GM19025 (cell line): ENCODE results near the gene FKBP15.

Experiments used
- ATAC-seq: cut with Tn5 transposase; IDR thresholded peaks from one replicate; pipeline ENCODE4 v1.9.1; 2021; ENCODE audit warnings: mild to moderate bottlenecking, low read depth, moderate library complexity; ENCODE audit not compliant: unreplicated experiment

Gene FKBP15

GRCh38 chr9:113186137-113186755, 34.8 kb downstream of the FKBP15 start:
- no peak for ATAC-seq

DNA sequence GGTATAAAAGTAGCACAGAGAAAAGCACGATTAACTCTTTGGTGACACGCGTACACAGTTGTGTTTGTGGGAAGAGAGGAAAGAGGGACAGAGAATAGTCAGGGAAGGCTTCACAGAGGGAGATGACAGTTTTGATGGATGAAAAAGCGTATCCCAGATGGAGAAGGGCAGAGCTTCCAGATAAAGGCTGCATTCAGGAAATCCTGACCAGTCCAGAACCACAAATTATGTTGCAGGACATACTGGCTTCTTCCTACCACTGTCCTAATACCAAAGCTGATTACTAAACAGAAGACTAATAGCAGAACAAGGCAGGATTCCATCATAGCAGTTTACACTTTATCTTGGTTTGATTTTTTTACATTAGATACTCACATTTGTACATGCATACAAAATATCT, 35.8 kb downstream of the FKBP15 start:
- no peak for ATAC-seq

GRCh38 chr9:113184539-113184938, 36.5 kb downstream of the FKBP15 start:
- no peak for ATAC-seq

- no peak for ATAC-seq
Observed at GRCh38 chr9:113183956-113184488, 37.1 kb downstream of the FKBP15 start.

DNA sequence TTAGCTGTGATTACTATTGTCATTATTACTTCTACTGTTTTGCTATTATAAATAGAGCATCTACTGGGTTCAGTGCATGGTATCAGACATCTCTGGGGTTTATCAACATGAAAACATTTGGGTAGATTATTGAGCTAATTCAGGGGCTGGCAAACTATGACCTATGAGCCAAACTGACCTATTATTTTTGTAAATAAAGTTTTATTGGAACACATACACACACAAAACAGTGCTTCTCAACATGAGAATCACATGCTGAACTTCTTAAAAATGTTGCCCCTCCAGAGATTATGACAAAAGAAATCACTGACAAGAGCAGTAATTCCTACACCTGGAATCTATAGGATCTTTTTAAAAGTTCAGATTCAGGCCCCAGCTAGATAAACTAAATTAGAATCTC, 39.9 kb downstream of the FKBP15 start:
- ATAC-seq, result no peak

DNA sequence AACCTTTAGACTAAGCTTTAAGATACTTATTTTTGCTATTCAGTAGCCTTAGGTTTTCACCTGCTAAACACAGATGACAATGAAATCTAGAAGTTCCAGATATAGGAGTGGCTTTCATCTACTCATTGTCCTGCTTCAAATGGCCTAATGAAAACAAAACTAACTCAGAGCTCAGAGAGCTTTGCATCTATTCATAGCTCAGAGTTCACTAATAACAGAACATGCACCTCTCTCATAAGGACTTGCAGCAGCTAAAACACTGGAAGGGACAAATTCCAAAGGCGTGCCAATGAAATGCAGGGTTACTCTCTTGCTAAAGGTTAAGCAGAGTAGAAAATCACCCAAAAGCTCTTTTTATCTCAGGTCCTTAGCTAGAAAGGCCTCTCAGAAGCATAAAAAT, 41.2 kb downstream of the FKBP15 start:
- ATAC-seq, result no peak

DNA sequence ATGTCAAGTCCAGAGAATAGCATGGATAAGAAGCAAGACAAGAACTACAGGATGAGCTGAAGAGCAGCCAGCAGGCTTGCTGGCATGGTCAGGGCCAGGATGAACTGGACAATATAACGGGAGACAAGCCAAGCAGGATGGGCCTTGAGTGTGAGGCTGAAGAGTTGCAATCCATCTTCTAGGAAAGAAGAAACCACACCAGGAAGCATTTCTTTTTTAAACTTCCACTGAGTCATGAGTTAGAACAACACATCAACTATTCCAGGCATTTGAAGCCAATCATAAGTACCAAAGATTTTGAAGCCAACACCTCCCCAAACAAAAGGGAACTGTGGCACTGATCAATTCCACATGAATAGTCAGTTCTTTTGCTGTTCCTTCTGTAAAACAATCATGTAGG, 43.0 kb downstream of the FKBP15 start:
- no peak for ATAC-seq

DNA sequence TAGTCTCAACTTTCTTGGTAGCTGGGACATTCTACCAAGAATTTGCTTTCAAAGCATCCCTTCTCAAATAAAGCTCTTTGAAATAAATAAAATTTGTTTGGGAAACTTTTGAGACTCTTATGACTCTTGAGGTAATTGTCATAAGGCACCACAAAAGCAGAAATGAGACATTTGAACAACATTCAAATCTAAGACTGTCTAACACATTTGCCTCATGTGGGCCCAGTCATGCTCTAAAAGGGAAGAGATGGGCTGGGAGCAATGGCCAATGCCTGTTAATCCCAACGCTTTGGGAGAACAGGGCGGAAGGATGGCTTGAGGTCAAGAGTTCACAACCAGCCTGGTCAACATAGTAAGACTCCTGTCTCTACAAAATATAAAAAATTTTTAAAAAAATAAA, 43.8 kb downstream of the FKBP15 start:
- ATAC-seq, result no peak

GRCh38 chr9:113176803-113177202, 44.3 kb downstream of the FKBP15 start:
- ATAC-seq, result no peak

GRCh38 chr9:113173341-113173740, 47.7 kb downstream of the FKBP15 start:
- ATAC-seq, result no peak

DNA sequence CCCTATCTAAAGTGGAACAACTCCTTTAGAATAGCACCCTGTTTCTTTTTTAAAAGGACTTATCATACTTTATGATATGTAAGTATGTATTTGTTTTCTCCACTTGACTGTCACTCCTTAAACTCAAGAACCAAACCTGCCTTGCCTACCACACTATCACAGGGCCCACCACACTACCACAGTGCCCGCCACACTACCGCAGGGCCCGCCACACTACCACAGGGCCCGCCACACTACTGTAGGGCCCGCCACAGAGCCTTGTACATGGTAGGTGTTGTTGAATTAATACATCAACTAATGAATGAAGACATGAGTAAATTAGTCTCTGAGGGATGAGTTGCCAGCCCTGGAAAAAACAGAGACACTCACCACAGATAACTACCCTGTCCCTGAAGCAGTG, 52.3 kb downstream of the FKBP15 start:
- no peak for ATAC-seq

- ATAC-seq, result no peak
Observed at GRCh38 chr9:113166039-113166438, 55.0 kb downstream of the FKBP15 start.

DNA sequence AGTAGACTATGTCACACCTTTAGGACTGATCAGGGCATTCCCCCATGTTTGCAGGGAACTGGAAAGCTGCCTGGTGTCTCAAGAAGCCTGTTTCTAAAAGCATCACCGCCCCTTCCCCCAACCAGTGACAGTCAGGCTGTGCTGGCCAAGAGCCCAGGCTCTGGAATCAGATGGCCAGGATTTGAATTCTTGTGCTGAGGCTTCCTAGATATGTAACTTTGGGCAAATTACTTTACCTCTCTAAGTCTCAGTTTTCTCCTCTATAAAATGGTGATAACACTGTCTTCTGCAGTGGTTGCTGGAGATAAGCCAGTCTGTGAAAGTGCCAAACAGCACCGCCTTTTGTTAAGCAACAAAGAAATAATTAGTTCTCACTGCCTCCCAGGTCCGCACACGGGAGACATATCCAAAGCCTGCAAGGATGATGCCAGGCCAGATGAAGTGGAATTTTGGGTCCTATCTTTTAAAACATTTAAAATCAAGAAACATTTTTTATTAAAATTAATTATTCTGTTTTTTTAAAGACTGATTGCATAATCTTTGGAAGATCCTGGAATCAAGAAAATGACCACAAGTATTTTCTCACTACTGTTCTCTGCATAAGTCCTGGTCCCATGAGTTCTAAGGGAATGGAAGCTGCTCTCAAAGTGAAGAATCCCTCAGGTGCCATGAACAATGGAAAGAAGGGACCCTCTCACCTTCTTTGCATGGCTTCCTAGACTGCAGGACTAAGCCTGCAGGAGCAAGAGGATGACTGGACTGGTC, 56.4 kb downstream of the FKBP15 start:
- no peak for ATAC-seq

DNA sequence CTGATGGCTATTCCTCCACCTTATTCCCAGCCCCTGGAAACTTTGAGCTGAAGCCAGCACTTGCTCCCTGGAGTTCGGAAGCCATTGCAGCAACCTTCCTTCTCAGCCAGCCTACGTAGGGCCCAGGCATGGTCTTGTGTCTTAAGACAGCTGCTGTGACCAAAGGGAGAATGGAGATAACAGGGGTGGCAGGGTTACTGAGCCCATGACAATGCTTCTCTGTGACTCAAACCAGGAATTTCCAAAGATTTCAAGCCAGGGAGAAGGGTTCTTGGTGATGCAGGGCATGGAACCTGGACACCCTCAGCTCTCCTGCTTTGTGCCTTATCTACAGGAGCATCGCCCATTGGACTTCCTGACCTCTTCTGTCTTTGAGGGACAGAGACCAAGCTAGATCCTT, 58.1 kb downstream of the FKBP15 start:
- ATAC-seq, result no peak

- ATAC-seq, result no peak
Observed at GRCh38 chr9:113160571-113160970, 60.5 kb downstream of the FKBP15 start.

DNA sequence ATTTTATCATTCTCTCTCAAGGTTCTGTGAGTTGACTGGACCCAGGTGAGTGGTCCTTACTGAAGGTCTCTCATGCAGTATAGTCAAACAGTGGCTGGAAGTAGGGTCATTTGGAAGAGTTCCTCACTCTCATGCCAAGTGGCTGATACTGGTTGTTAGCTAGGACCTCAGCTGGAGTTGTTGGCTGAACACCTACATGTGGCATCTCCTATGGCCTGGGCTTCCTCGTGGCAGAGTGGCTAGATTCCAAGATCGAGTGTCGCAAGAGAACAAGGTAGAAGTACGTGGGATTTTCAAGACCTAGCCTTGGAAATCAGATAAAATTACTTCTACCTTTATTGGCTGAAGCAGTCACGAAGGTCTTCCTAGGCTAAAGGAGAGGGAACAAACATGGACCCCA, 62.6 kb downstream of the FKBP15 start:
- ATAC-seq, result no peak

GRCh38 chr9:113156880-113157279, 64.2 kb downstream of the FKBP15 start:
- no peak for ATAC-seq

DNA sequence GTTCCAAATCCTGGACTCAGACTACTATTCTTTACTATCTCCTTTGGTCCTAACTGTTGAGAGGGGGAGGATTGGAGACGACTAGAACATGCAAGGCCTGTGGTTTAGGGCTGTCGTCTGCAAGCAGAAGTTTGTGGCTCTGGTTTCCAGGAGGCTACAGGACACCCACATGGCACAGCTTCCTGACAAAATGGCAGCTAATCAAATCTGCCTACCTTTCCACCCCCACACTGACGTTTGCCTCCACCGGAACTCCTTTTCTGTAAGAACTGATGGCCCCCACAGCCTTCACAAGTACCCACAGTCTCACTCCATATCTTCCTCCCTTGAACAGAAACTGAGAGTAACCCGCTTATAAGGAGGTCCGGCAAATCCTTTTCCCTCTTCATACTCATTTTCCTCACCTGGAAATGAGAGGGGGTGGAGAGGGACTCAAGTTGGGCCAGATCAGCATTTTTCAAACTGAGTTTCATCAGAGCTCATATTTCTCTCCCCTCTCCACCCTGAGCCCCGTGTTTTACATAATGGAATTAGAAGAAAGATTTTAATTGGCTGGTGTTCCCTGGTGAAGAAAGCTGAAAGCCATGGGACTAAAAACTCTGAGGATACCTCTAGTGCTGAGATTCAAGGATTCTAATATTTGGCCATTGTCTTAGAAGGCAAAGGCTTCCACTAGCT, 65.0 kb downstream of the FKBP15 start:
- ATAC-seq, result no peak

- ATAC-seq, result no peak
Observed at GRCh38 chr9:113154946-113155345, 66.1 kb downstream of the FKBP15 start.

DNA sequence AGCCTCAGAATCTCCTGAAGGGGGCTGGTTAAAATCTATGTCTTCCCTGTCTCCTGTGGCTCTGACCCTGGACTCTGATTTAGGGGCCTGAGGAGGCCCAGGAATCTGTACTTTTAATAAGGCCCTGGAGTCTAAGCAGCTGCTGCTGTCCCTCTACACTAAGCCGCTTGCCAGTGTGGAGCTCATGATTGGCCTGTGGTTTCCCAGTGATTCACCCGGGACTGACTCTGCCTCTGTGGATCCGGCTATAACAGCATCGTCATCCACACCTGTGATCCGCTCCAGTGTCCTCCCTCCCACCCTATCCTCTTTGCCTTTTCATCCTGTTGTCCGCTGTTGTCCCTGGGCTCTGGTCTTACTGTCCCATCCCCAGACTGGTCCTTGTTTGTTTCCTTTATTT, 66.6 kb downstream of the FKBP15 start:
- no peak for ATAC-seq

DNA sequence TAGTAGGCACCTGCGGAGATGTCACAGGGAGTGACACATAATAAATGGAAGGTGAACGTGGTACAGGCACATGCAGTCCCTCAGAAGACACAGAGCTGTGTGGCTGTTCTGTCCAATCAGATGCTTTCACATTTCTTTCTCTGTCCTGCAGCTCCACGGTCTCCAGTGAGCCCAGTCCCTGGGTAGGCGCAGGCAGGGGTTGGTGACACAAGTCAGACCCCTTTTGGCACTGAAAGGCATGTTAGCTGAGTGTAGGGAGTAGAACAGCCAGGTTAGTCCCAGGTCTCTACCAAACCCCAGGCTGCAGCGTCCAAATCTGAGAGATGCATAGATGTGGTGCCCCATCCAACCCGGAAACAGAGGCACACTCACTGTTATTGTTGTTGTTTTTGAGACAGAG, 67.5 kb downstream of the FKBP15 start:
- ATAC-seq, result no peak

DNA sequence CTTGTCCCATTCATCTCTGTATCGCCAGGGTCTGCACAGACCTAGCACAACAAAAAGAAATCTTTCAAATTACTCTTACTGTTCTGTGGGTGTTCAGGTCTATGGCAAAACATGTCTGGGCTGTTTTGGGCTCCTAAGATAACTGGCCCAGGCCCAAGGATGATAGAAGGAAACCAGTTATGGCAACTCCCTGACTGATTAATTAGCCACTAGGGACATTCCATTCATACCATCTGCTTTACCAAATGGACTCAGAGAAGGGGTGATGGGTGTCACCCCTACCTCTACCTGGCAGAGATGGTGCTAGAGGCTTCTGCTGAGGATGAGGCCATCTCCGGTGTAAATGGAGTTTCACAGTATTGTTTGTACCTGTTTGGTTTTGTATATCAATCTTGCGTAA, 68.4 kb downstream of the FKBP15 start:
- ATAC-seq, result no peak
